Naive thymus-derived CD4-positive, alpha-beta T cell (primary cell): ENCODE measurements around the gene ZNF593. TPM values are rescaled to one million over a fixed set of nuclear protein-coding genes. Genes with fewer than 3 reads are reported as not detected.

Experiments used
- ATAC-seq: fragments of 150-1000 bp; cut with Tn5 transposase; 2 replicates; pipeline ENCODE4 v1.10.0; 2021; ENCODE audit warnings: mild to moderate bottlenecking, moderate library complexity
- CTCF ChIA-PET: fragments of 350-600 bp; sonication (Branson Sonifier 250); formaldehyde crosslinking; loops from one replicate; lab custom pipeline; 2021; ENCODE audit warnings: antibody characterized with exemption; lab: Charles Lee
- POLR2A ChIA-PET: fragments of 350-600 bp; sonication (Branson Sonifier 250); formaldehyde crosslinking; loops from one replicate; lab custom pipeline; 2021; ENCODE audit warnings: antibody characterized with exemption, inconsistent platforms; lab: Charles Lee
- DNase-seq, 9 donors: peaks; one replicate each; pipeline versions ENCODE4 v3.0.0 to v3.0.0-alpha.2; 2020 to 2022; ENCODE audit warnings: mixed read lengths in 1 of 9
- H3K27ac ChIP-seq: one replicate; pipeline ENCODE4 v1.7.0; 2013; ENCODE audit warnings: mild to moderate bottlenecking, low read depth, low read length, moderate library complexity
- H3K27me3 ChIP-seq, 2 donors: one replicate each; pipeline ENCODE4 v1.7.0; 2013; ENCODE audit warnings: low read length in 2 of 2, mild to moderate bottlenecking in 2 of 2, moderate library complexity in 2 of 2; ENCODE audit not compliant: control insufficient read depth in 2 of 2, insufficient read depth in 2 of 2
- H3K36me3 ChIP-seq, 3 experiments: 1 replicate in 2 of 3; 2 replicates in 1 of 3; pipeline ENCODE4 v1.7.0; 2013; ENCODE audit warnings: low read length in 3 of 3, mild to moderate bottlenecking in 3 of 3, moderate library complexity in 1 of 3; ENCODE audit not compliant: insufficient read depth in 3 of 3, control insufficient read depth in 2 of 3
- H3K4me1 ChIP-seq, 2 donors: one replicate each; pipeline ENCODE4 v1.7.0; 2013; ENCODE audit warnings: low read length in 2 of 2, mild to moderate bottlenecking in 2 of 2, moderate library complexity in 1 of 2; ENCODE audit not compliant: control insufficient read depth in 2 of 2, insufficient read depth in 2 of 2
- H3K4me3 ChIP-seq: 2 replicates; pipeline ENCODE4 v1.7.0; 2013; ENCODE audit warnings: mild to moderate bottlenecking, low read length
- H3K9me3 ChIP-seq, 3 experiments: 1 replicate in 2 of 3; 2 replicates in 1 of 3; pipeline ENCODE4 v1.7.0; 2013; ENCODE audit warnings: low read length in 3 of 3; ENCODE audit not compliant: control insufficient read depth in 2 of 3
- H3K27ac Mint-ChIP-seq, 9 donors: one replicate each; pipeline ENCODE4 v1.8.0; 2020 to 2022; ENCODE audit warnings: mixed read lengths in 9 of 9, mild to moderate bottlenecking in 8 of 9, moderate library complexity in 5 of 9, inconsistent platforms in 2 of 9
- H3K27me3 Mint-ChIP-seq, 5 donors: one replicate each; pipeline ENCODE4 v1.8.0; 2021 to 2022; ENCODE audit warnings: mixed read lengths in 5 of 5, mild to moderate bottlenecking in 1 of 5
- H3K36me3 Mint-ChIP-seq, 5 donors: one replicate each; pipeline ENCODE4 v1.8.0; 2020 to 2022; ENCODE audit warnings: mixed read lengths in 5 of 5, mild to moderate bottlenecking in 3 of 5, inconsistent platforms in 1 of 5
- H3K4me1 Mint-ChIP-seq, 7 donors: one replicate each; pipeline ENCODE4 v1.8.0; 2020 to 2022; ENCODE audit warnings: mixed read lengths in 7 of 7, mild to moderate bottlenecking in 3 of 7, inconsistent platforms in 1 of 7
- H3K4me3 Mint-ChIP-seq, 10 donors: one replicate each; pipeline ENCODE4 v1.8.0; 2020 to 2022; ENCODE audit warnings: mild to moderate bottlenecking in 10 of 10, mixed read lengths in 10 of 10, moderate library complexity in 6 of 10, inconsistent platforms in 2 of 10
- H3K9me3 Mint-ChIP-seq, 11 donors: one replicate each; pipeline ENCODE4 v1.8.0; 2020 to 2022; ENCODE audit warnings: mixed read lengths in 11 of 11, mild to moderate bottlenecking in 4 of 11, inconsistent platforms in 1 of 11, moderate library complexity in 1 of 11
- intact Hi-C, 2 donors: fragments of 100-400 bp; cut with micrococcal nuclease; formaldehyde crosslinking; loops; one replicate each; pipeline ENCODE4 v1.15.1; 2023
- polyA plus RNA-seq, 2 donors: library from polyadenylated mRNA; unstranded; fragments of 300-500 nt; fragmentation: Illumina TruSeq; gene quantifications; one replicate each; pipeline ENCODE4 v1.2.3, GENCODE V29; 2021
- total RNA-seq, 6 experiments: library from RNA in 5 of 6; stranded (reverse) in 5 of 6; gene quantifications; 1 replicate in 5 of 6; 2 replicates in 1 of 6; pipeline ENCODE4 v1.2.3 and lab custom pipeline; 2021 to 2026

ZNF593 gene
- total and polyA plus RNA-seq, 7 experiments from 2014 or later: 7.8 to 36.3 (median 13.4) TPM

- Mint-ChIP-seq H3K4me3 (peak overlapping the region in 5 of 10 donors; percentile 15 to 66 (median 37)), H3K27ac (peak overlapping the region in 1 of 9 donors; percentile 19), H3K9me3 (no peaks in the 10 kb centered on the region), H3K4me1 (peaks cover 0 to 8% (median 4%) of the 10 kb centered on the region in 7 donors), H3K36me3 (no peaks in the 10 kb centered on the region), H3K27me3 (peaks cover 0 to 32% (median 0%) of the 10 kb centered on the region in 5 donors)
- ChIA-PET CTCF (interaction anchor here (0.6 to 7.0 kb wide), 22 partner anchors 9 to 280 kb away, joined by 3 to 145 read pairs (median 4); partner anchors contain the start of genes CEP85 and PDIK1L), POLR2A (interaction anchor here (1.2 to 2.6 kb wide), 6 partner anchors 16 to 42 kb away, joined by 7 to 17 read pairs (median 12); partner anchors contain the start of gene PDIK1L)
- H3K4me3 ChIP-seq: no peak overlapping the region
- no peak overlapping the region for H3K27ac ChIP-seq
- no peaks in the 10 kb centered on the region for H3K4me1 ChIP-seq
- no peaks in the 10 kb centered on the region for H3K36me3 ChIP-seq
- intact Hi-C loops: loop anchor here (1.0 to 2.0 kb wide), 8 partner anchors 19 to 250 kb away; partner anchors contain the start of gene PDIK1L (in 1 of the 2)
- H3K9me3 ChIP-seq: no peaks in the 10 kb centered on the region
- DNase-seq (peak; percentile 52 to 77 (median 72)), ATAC-seq (peak; percentile 99)
- H3K27me3 ChIP-seq: no peaks in the 10 kb centered on the region
Measured at GRCh38 chr1:26145041-26145959, 24.4 kb upstream of the ZNF593 start.

- H3K4me1 Mint-ChIP-seq: peaks cover 0 to 8% (median 4%) of the 10 kb centered on the region in 7 donors
- ATAC-seq: no peak
- no peaks in the 10 kb centered on the region for H3K9me3 Mint-ChIP-seq
- Histone ChIP-seq H3K27ac (no peak overlapping the region), H3K36me3 (no peaks in the 10 kb centered on the region), H3K4me3 (no peak overlapping the region), H3K4me1 (no peaks in the 10 kb centered on the region), H3K27me3 (no peaks in the 10 kb centered on the region), H3K9me3 (no peaks in the 10 kb centered on the region)
- POLR2A ChIA-PET: interaction anchor here (2.0 to 2.6 kb wide), 3 partner anchors 17 to 37 kb away, joined by 11 to 15 read pairs (median 14); partner anchors contain the start of gene PDIK1L
- CTCF ChIA-PET: interaction anchor here (0.8 to 7.0 kb wide), 10 partner anchors 8 to 271 kb away, joined by 3 to 145 read pairs (median 14); partner anchors contain the start of genes CEP85 and PDIK1L
- H3K4me3 Mint-ChIP-seq: no peak overlapping the region
- H3K27me3 Mint-ChIP-seq: peaks cover 0 to 32% (median 0%) of the 10 kb centered on the region in 5 donors
- intact Hi-C loops: loop anchor here (1.0 to 2.0 kb wide), 8 partner anchors 19 to 251 kb away; partner anchors contain the start of gene PDIK1L (in 1 of the 2)
- no peak for DNase-seq
- H3K36me3 Mint-ChIP-seq: no peaks in the 10 kb centered on the region
- H3K27ac Mint-ChIP-seq: no peak overlapping the region
Measured at GRCh38 chr1:26145960-26146294, 23.8 kb upstream of the ZNF593 start.

GRCh38 chr1:26148887-26149286 is 20.8 kb upstream of the ZNF593 start:
- ChIA-PET CTCF (interaction anchor here (1.4 kb wide), 1 partner anchor 46 kb away, joined by 6 read pairs; no protein-coding TSS in a partner anchor), POLR2A (interaction anchor here (0.6 kb wide), 1 partner anchor 173 kb away, joined by 5 read pairs; no protein-coding TSS in a partner anchor)
- H3K4me1 ChIP-seq: no peaks in the 10 kb centered on the region
- intact Hi-C loops: no loop called here
- no peak for DNase-seq
- Mint-ChIP-seq H3K4me1 (peaks cover 0 to 8% (median 4%) of the 10 kb centered on the region in 7 donors), H3K36me3 (no peaks in the 10 kb centered on the region), H3K4me3 (no peak overlapping the region), H3K27me3 (peaks cover 0 to 42% (median 0%) of the 10 kb centered on the region in 5 donors), H3K9me3 (no peaks in the 10 kb centered on the region), H3K27ac (no peak overlapping the region)
- H3K9me3 ChIP-seq: no peaks in the 10 kb centered on the region
- H3K36me3 ChIP-seq: no peaks in the 10 kb centered on the region
- no peaks in the 10 kb centered on the region for H3K27me3 ChIP-seq
- ATAC-seq: no peak
- H3K4me3 ChIP-seq: no peak overlapping the region
- H3K27ac ChIP-seq: no peak overlapping the region

- H3K4me1 ChIP-seq: no peaks in the 10 kb centered on the region
- POLR2A ChIA-PET: no interaction called here
- no peak for DNase-seq
- no peak overlapping the region for H3K4me3 ChIP-seq
- no peaks in the 10 kb centered on the region for H3K36me3 ChIP-seq
- Mint-ChIP-seq H3K27ac (no peak overlapping the region), H3K4me1 (peaks cover 0 to 9% (median 3%) of the 10 kb centered on the region in 7 donors), H3K36me3 (no peaks in the 10 kb centered on the region), H3K27me3 (peaks cover 10 to 64% (median 23%) of the 10 kb centered on the region in 5 donors), H3K9me3 (no peaks in the 10 kb centered on the region), H3K4me3 (no peak overlapping the region)
- H3K27ac ChIP-seq: no peak overlapping the region
- no peaks in the 10 kb centered on the region for H3K27me3 ChIP-seq
- intact Hi-C loops: no loop called here
- ATAC-seq: no peak
- no peaks in the 10 kb centered on the region for H3K9me3 ChIP-seq
- CTCF ChIA-PET: interaction anchor here (1.0 kb wide), 2 partner anchors 9 to 89 kb away, joined by 3 to 4 read pairs; no protein-coding TSS in a partner anchor
Measured at GRCh38 chr1:26153966-26154532, 15.7 kb upstream of the ZNF593 start.

GRCh38 chr1:26154750-26155149 is 15.0 kb upstream of the ZNF593 start:
- Mint-ChIP-seq H3K27me3 (peaks cover 10 to 68% (median 23%) of the 10 kb centered on the region in 5 donors), H3K9me3 (no peaks in the 10 kb centered on the region), H3K27ac (no peak overlapping the region), H3K4me3 (no peak overlapping the region), H3K36me3 (no peaks in the 10 kb centered on the region), H3K4me1 (peaks cover 0 to 9% (median 3%) of the 10 kb centered on the region in 7 donors)
- H3K36me3 ChIP-seq: no peaks in the 10 kb centered on the region
- no peak for DNase-seq
- ChIA-PET POLR2A (interaction anchor here (0.7 kb wide), 1 partner anchor 741 kb away, joined by 3 read pairs; no protein-coding TSS in a partner anchor), CTCF (interaction anchor here (1.0 kb wide), 2 partner anchors 10 to 90 kb away, joined by 3 to 4 read pairs; no protein-coding TSS in a partner anchor)
- H3K27ac ChIP-seq: no peak overlapping the region
- intact Hi-C loops: no loop called here
- H3K4me1 ChIP-seq: no peaks in the 10 kb centered on the region
- H3K27me3 ChIP-seq: no peaks in the 10 kb centered on the region
- no peak for ATAC-seq
- H3K9me3 ChIP-seq: no peaks in the 10 kb centered on the region
- H3K4me3 ChIP-seq: no peak overlapping the region
